Testis (tissue), 3 donors: ENCODE data around the gene IRX1. TPM values are rescaled to one million over a fixed set of nuclear protein-coding genes. Genes with fewer than 3 reads are reported as not detected.

Experiments used
- DNase-seq: peaks from one replicate; pipeline ENCODE4 v3.0.0-alpha.2; 2019
- H3K27ac ChIP-seq, 2 donors: fragments of 200-600 bp; sonication (generic); one replicate each; pipeline ENCODE4 v1.5.1; 2019
- H3K27me3 ChIP-seq: fragments of 200-600 bp; sonication (generic); one replicate; pipeline ENCODE4 v1.5.1; 2019
- H3K36me3 ChIP-seq: fragments of 200-600 bp; sonication (generic); one replicate; pipeline ENCODE4 v1.5.1; 2017; ENCODE audit warnings: low read depth; ENCODE audit errors: missing control alignments
- H3K4me1 ChIP-seq: fragments of 200-600 bp; sonication (generic); one replicate; pipeline ENCODE4 v1.5.1; 2019
- H3K4me3 ChIP-seq, 2 donors: fragments of 200-600 bp; sonication (generic); one replicate each; pipeline ENCODE4 v1.5.1; 2017 to 2019
- H3K9me3 ChIP-seq: fragments of 200-600 bp; sonication (generic); one replicate; pipeline ENCODE4 v1.5.1; 2017
- CTCF ChIP-seq, 3 experiments: fragments of 450-650 bp in 2 of 3; fragments of 200-600 bp in 1 of 3; sonication (generic) in 1 of 3; IDR thresholded peaks; one replicate each; pipeline ENCODE4 v1.5.1; 2016 to 2019; ENCODE audit warnings: antibody characterized with exemption in 3 of 3, mild to moderate bottlenecking in 2 of 3, moderate library complexity in 1 of 3
- POLR2A ChIP-seq: fragments of 450-650 bp; IDR thresholded peaks from one replicate; pipeline ENCODE4 v1.6.1; 2017; ENCODE audit warnings: antibody characterized with exemption, mild to moderate bottlenecking, moderate library complexity
- WGBS, 2 donors: methylation state at CpG; one replicate each; pipeline ENCODE4 v1.1.5; 2018; 5-methylcytosine and 5-hydroxymethylcytosine counted together
- intact Hi-C: fragments of 100-400 bp; cut with DNase I; formaldehyde crosslinking; loops from one replicate; pipeline ENCODE4 v1.15.1; 2023; ENCODE audit warnings: low total_unique reads
- polyA plus RNA-seq: library from polyadenylated mRNA; stranded (reverse); fragments of 350-450 nt; fragmentation: Illumina TruSeq; extraction: RNeasy Lipid Tissue Mini Kit (QIAGEN cat#74804); gene quantifications from one replicate; pipeline ENCODE4 v1.2.3, GENCODE V29; 2014; ENCODE audit warnings: low read depth, low replicate concordance; ENCODE audit not compliant: insufficient read depth
- total RNA-seq, 2 donors: library from RNA; depleted of rRNA; stranded (reverse); fragments of >200 nt; gene quantifications; one replicate each; pipeline ENCODE4 v1.2.3, GENCODE V29; 2016

Gene IRX1
- total and polyA plus RNA-seq, 3 donors from 2014 or later: 0.17 to 0.47 (median 0.19) TPM

GRCh38 chr5:3622961-3623360, 27.3 kb downstream of the IRX1 start:
- 87 to 90% methylated on average over 7 to 9 of the region's 9 CpGs for WGBS, 2 donors
- H3K4me3 ChIP-seq: no peak overlapping the region
- intact Hi-C loops: no loop called here
- DNase-seq: no peak
- H3K36me3 ChIP-seq: no peaks in the 10 kb centered on the region
- no peaks in the 10 kb centered on the region for H3K4me1 ChIP-seq
- no peak for TF ChIP-seq CTCF (IDR thresholded peaks at IDR 0.05)
- TF ChIP-seq POLR2A: no peak
- no peaks in the 10 kb centered on the region for H3K27me3 ChIP-seq
- H3K9me3 ChIP-seq: no peaks in the 10 kb centered on the region
- H3K27ac ChIP-seq: no peak overlapping the region

GRCh38 chr5:3625626-3626025, 30.0 kb downstream of the IRX1 start:
- Histone ChIP-seq H3K4me1 (no peaks in the 10 kb centered on the region), H3K4me3 (no peak overlapping the region), H3K9me3 (no peaks in the 10 kb centered on the region), H3K27ac (no peak overlapping the region), H3K36me3 (no peaks in the 10 kb centered on the region), H3K27me3 (no peaks in the 10 kb centered on the region)
- WGBS, 2 donors: 78 to 83% methylated on average over 4 of the region's 4 CpGs
- TF ChIP-seq POLR2A (no peak), CTCF (IDR thresholded peaks at IDR 0.05) (no peak)
- intact Hi-C loops: no loop called here
- no peak for DNase-seq

GRCh38 chr5:3634061-3634460, 38.4 kb downstream of the IRX1 start:
- Histone ChIP-seq H3K27ac (no peak overlapping the region), H3K36me3 (no peaks in the 10 kb centered on the region), H3K27me3 (no peaks in the 10 kb centered on the region), H3K4me1 (no peaks in the 10 kb centered on the region), H3K4me3 (no peak overlapping the region), H3K9me3 (no peaks in the 10 kb centered on the region)
- DNase-seq: no peak
- WGBS, 2 donors: 93 to 95% methylated on average over 7 of the region's 7 CpGs
- intact Hi-C loops: no loop called here
- TF ChIP-seq CTCF (IDR thresholded peaks at IDR 0.05): no peak
- TF ChIP-seq POLR2A: no peak

- 64 to 67% methylated on average over 5 to 6 of the region's 8 CpGs for WGBS, 2 donors
- DNase-seq: no peak
- no peak overlapping the region for H3K4me3 ChIP-seq
- H3K27me3 ChIP-seq: no peaks in the 10 kb centered on the region
- H3K9me3 ChIP-seq: no peaks in the 10 kb centered on the region
- no peaks in the 10 kb centered on the region for H3K36me3 ChIP-seq
- H3K27ac ChIP-seq: no peak overlapping the region
- H3K4me1 ChIP-seq: no peaks in the 10 kb centered on the region
- intact Hi-C loops: no loop called here
- no peak for TF ChIP-seq POLR2A
- no peak for TF ChIP-seq CTCF (IDR thresholded peaks at IDR 0.05)
Observed at GRCh38 chr5:3639175-3639574, 43.5 kb downstream of the IRX1 start.

GRCh38 chr5:3642231-3642630, 46.6 kb downstream of the IRX1 start:
- H3K9me3 ChIP-seq: no peaks in the 10 kb centered on the region
- intact Hi-C loops: no loop called here
- H3K27ac ChIP-seq: no peak overlapping the region
- no peaks in the 10 kb centered on the region for H3K4me1 ChIP-seq
- no peak overlapping the region for H3K4me3 ChIP-seq
- no peaks in the 10 kb centered on the region for H3K36me3 ChIP-seq
- no peak for DNase-seq
- 82 to 83% methylated on average over 3 of the region's 3 CpGs for WGBS, 2 donors
- H3K27me3 ChIP-seq: no peaks in the 10 kb centered on the region
- TF ChIP-seq POLR2A (no peak), CTCF (IDR thresholded peaks at IDR 0.05) (no peak)
